HG02943 (cell line): Measurements from ENCODE around the gene CABP2.
"Not testable (repeated sequence)": the region's sequence is repeated elsewhere in the genome, so short reads cannot be mapped to it uniquely, and the experiment has no call there.

Source experiments
- ATAC-seq: cut with Tn5 transposase; IDR thresholded peaks from one replicate; pipeline ENCODE4 v1.9.1; 2021; ENCODE audit warnings: mild to moderate bottlenecking, low read depth, moderate library complexity; ENCODE audit not compliant: unreplicated experiment

The CABP2 gene

GRCh38 chr11:67496113-67496512 lies 27.1 kb downstream of the CABP2 start:
- no peak for ATAC-seq

GRCh38 chr11:67495234-67496005 lies 27.8 kb downstream of the CABP2 start:
- ATAC-seq, result no peak

DNA sequence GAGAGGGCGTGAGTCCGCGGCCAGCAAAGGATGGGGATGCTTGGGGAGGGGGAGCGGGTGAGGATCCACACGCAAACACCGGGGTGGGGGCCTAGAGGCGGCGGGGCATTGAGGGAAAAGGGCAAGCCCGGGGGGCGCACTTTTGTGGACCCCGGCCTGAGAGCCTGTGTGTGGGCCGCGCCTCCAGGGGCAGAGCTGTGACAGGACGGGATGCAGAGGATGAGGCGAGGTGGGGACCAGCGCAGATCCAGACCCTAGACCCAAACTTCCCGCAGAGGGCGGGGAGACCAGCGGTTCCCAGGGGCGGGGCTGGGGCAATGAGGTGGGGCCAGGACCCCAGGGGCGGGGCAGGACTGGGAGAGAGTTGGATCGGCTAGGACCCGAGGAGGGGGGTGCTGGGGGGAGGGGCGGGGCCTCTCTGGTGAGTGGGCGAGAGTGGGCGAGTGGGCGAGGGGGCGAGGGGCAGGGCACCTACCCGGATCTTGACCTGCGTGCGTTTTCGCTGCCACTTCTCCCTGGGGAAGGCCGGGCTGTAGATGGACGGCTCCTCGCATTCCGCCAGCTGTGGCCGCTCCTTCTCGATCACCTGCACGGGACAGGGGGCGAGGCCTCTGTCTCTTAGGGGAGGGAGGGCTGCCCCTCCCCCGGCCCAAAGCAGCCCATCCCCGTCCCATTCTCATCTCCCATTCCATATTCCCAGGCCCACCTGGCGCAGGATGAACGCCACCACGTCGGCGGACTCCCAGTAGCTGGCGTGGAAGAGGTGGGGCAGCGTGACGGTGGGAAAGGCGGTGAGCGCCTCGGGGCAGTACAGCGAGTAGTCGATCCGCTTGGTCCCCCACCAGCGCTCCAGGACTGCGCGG lies 28.6 kb downstream of the CABP2 start:
- no peak for ATAC-seq

DNA sequence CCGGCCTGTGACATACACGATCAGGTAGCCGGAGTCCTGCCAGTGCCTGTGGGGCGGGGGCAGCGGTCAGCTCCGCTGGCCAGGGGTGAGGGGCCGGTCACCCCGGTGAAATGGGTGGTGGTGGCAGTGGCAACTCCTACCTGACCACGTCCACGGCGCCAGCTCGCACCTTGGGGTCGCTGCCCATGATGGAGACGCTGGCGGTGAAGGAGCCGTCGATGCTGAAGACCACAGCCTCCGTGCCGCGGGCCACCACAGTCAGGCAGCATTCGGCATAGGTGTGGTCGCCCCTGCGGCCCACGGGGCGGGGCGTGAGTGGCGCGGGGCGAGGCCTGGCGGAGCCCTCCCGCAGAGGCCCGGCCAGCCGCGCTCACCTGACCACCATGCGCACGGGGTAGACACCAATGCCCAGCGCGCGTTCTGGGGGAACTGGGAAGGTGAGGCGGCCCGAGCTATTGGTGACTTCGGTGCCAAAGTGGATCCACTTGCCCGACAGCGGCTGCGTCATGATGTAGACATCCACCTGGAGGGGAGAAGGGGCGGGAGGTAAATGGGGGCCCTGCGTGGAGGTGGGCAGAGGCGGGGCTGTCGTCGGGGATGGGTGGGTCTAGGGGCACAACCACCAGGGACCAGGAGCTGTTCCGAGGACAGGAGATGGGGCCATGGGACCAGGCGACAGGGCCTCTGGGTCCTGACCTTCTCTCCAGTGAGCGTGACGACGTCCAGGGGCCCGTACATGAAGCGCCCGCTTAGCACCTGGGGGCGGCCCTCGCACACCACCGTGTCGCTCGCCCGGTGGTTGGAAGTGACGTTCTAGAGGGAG lies 29.5 kb downstream of the CABP2 start:
- no peak for ATAC-seq

DNA sequence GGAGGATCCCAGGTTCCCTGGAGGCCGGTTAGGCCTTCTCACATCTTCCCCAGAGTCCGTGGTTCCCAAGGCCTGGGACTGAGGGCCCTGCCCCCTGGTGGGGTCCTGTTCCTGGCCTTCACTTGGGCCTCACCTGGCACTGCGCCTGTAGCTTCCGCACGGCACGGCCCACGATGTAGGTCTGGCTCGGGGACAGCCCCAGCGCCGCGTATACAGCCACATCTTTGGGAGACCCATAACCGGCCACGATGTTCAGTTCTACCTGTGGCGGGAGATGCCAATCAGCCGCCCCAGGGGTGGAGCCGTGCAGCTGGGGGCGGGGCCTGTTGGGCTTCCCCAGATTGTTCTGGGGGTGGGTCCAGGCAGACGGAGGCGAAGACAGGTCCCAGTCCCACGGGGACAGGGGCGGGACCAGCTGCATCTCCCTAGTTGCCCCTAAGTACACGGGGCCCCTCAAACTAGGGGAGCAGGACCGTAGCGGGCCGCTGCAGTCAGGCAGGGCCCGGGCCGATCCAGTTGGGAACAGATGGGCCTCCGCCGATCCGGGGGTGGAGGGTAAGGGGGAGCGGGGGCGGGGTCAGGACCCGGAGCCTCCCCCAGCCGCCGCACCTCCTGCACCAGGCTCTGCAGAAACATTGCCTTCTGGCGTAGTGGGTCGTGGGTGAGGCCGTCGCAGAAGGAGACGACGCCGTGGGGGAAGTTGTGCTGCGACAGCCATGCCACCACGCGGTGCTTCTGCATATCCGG lies 30.3 kb downstream of the CABP2 start:
- ATAC-seq, result no peak

- no peak for ATAC-seq
These were observed 31.0 kb downstream of the CABP2 start for GRCh38 chr11:67492069-67492727.

DNA sequence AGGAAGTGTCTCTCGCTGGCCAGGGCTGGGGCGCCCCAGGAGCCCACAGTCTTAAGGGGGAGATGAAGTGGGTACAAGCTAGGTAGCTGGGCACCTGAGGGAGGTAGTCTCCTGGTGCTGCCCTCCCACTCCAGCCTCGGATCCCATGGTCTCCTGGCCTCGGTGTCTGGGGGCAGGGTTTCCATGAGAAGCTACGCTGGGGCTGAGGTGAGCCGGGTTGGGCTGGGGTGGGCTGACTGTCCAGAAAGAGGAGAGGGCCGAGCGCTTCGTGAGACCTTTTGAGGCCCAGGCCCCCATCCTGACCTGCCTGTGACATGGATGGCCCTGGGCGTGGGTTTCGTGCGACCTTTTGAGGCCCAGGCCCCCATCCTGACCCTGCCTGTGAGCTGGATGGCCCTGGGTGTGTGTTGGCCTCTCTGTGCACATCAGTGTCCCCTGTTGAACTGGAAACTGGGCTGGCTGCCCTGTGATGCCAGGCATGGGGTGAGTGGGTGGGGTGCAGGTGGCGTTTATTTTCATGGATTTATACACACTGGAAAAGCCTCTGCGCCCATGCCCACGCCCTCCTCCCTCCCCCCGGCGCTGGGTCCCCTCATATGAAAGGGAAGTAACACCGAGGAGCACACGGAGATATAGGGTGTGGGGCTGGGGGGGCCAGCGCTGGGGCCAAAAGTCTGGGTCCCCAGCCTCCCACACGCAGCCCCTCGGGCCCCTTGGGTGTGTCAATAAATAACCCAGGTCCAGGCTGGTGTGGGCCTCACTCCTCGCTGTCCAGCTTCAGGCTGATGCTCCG lies 31.8 kb downstream of the CABP2 start:
- ATAC-seq, result no peak

GRCh38 chr11:67490727-67491065 lies 32.5 kb downstream of the CABP2 start:
- ATAC-seq, result no peak

DNA sequence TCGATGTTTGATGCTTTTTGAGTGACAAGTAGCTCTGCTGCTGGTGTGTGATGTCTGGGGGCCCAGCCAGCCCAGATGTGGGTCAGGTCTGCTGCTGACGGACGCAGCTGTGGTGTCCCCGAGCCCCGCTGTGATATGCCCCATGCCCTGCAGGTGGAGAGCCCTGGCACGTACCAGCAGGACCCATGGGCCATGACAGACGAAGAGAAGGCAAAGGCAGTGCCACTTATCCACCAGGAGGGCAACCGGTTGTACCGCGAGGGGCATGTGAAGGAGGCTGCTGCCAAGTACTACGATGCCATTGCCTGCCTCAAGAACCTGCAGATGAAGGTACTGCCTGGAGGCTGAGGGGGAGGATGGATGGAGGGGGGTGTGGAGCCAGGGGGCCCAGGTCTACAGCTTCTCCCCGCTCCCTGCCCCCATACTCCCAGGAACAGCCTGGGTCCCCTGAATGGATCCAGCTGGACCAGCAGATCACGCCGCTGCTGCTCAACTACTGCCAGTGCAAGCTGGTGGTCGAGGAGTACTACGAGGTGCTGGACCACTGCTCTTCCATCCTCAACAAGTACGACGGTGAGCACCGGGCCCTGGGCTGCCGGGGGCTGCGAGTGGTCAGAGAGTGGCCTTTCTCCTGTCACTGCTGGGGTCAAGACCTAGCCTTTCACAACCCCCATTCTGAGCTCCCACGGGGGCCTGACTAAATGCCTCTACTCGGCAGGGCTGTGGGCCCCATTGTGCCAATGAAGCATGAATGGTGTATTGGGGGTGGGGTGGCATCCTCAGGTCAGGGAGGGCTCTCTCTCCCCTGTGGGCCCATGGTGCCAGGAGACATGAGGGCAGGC lies 33.1 kb downstream of the CABP2 start:
- no peak for ATAC-seq

GRCh38 chr11:67489203-67489884 lies 33.9 kb downstream of the CABP2 start:
- no peak for ATAC-seq

- no peak for ATAC-seq
These were observed 36.6 kb downstream of the CABP2 start for GRCh38 chr11:67486481-67487195.

DNA sequence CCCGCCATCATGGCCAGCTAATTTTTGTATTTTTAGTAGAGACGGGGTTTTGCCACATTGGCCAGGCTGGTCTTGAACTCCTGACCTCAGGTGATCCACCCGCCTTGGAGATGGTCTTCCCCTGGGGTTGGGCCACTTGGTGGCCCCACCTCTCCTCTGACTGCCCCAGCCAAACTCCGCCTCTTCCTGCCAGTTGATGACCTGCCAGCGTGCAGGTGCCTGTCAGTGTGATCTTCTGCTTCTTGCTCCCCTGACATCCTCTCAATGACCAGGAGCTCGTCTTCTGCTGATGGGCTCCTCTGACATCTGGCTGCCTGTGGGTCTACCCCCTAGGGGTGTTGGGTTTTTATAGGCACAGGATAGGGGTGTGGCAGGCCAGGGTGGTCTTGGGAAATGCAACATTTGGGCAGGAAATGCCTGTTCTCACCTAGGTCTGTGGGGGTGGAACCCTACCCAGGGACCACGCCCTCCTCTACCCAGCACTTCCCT lies 37.3 kb downstream of the CABP2 start:
- not testable (repeated sequence) for ATAC-seq

DNA sequence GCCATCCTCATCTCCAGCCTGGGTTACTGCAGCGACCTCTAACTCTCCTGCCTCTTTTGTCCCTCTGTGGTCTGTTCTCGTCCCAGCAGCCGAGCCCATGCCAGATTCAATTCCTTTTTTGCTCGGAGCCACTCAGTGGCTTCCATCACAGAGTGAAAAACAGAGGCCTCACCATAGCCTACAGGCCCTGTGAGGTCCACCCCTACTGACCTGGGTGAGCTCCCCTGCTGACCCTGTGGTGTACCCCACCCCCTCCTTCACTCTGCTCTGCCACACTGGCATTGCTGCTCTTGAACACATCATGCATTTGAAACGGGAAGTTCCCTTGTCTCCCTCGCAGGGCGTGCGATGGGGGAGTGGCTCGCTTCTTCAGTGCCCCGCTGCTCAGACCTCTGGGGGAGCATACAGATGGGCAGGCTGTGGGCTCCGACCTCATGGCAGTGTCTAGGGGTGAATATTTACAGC lies 38.4 kb downstream of the CABP2 start:
- no peak for ATAC-seq

GRCh38 chr11:67483831-67484665 lies 39.2 kb downstream of the CABP2 start:
- ATAC-seq, result no peak

DNA sequence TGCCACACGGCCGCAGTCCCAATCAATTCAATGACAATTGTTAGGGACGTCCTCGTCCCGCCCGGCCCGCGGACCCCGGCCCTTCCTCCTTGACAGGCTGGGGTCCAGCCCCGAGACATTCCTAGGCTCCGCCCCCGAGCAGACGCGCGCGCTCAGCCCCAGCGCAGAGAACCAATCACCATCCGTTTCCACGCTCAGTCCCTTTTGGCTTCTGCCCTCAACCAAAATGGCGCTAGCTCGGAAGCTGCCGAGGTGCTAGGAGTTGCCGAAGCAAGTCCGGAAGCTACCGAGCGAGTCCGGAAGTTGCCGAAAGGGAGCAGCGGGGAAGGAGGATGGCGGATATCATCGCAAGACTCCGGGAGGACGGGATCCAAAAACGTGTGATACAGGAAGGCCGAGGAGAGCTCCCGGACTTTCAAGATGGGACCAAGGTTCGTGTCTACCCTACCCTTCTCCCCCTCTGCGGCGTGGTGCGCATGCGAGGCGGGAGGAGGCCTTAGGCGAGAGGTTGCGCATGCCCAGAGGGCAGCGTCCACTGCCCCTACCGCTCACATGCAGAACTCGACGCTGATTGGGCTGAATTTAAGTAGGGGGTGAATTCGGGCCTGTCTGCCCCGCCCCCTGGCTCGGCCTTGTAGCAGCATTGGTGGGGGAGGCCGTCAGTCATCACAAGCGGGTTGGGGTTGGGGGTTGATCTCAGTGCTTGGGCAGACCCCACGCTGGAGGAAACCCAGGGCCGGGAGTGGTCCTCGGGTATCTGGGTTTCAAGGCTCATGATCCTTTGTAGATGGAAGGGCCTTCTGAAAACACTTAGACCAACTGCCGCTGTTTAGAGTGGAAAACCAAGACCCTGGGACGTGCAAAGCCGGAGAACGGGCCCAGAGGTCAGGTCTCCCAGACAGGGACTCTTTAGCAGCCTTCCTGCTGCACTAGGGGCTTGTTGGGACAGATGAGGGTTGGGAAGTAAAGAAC lies 40.1 kb downstream of the CABP2 start, which contains the start of gene AIP:
Gene AIP, plus strand, starts transcription at position 200 of the 972 bp plus-strand sequence. Its CDS starts 133 bp downstream, at position 333.
- peak; percentile 72 for ATAC-seq
